HG03196 (cell line): ENCODE measurements around the gene PPFIA4.

Source experiments
- ATAC-seq: cut with Tn5 transposase; IDR thresholded peaks from one replicate; pipeline ENCODE4 v1.9.1; 2021; ENCODE audit not compliant: unreplicated experiment

PPFIA4 gene

GRCh38 chr1:203056012-203056411 lies 29.7 kb downstream of the PPFIA4 start:
- no peak for ATAC-seq

GRCh38 chr1:203056516-203056915 lies 30.2 kb downstream of the PPFIA4 start:
- no peak for ATAC-seq

GRCh38 chr1:203057911-203058675 lies 31.8 kb downstream of the PPFIA4 start:
- ATAC-seq: no peak

GRCh38 chr1:203058676-203058935 lies 32.3 kb downstream of the PPFIA4 start:
- no peak for ATAC-seq

- ATAC-seq: no peak
Measured at GRCh38 chr1:203059485-203059884, 33.2 kb downstream of the PPFIA4 start.

GRCh38 chr1:203060115-203060514 lies 33.8 kb downstream of the PPFIA4 start:
- no peak for ATAC-seq

- ATAC-seq: no peak
Measured at GRCh38 chr1:203063287-203063686, 37.0 kb downstream of the PPFIA4 start.

GRCh38 chr1:203065191-203065590 lies 38.9 kb downstream of the PPFIA4 start:
- ATAC-seq: no peak

- ATAC-seq: no peak
Measured at GRCh38 chr1:203065986-203066385, 39.7 kb downstream of the PPFIA4 start.

GRCh38 chr1:203066965-203067364 lies 40.7 kb downstream of the PPFIA4 start:
- ATAC-seq: no peak

- ATAC-seq: no peak
Measured at GRCh38 chr1:203069030-203069747, 42.9 kb downstream of the PPFIA4 start.

- ATAC-seq: no peak
Measured at GRCh38 chr1:203072002-203072602, 45.8 kb downstream of the PPFIA4 start.

GRCh38 chr1:203072911-203073310 lies 46.6 kb downstream of the PPFIA4 start:
- no peak for ATAC-seq

GRCh38 chr1:203073469-203073868 lies 47.2 kb downstream of the PPFIA4 start:
- ATAC-seq: no peak

- ATAC-seq: no peak
Measured at GRCh38 chr1:203074610-203075009, 48.3 kb downstream of the PPFIA4 start.

- ATAC-seq: no peak
Measured at GRCh38 chr1:203075236-203076030, 49.1 kb downstream of the PPFIA4 start.

- no peak for ATAC-seq
Measured at GRCh38 chr1:203076031-203076511, 49.8 kb downstream of the PPFIA4 start.

- no peak for ATAC-seq
Measured at GRCh38 chr1:203077367-203077766, 51.1 kb downstream of the PPFIA4 start.

- no peak for ATAC-seq
Measured at GRCh38 chr1:203077956-203078355, 51.7 kb downstream of the PPFIA4 start.

GRCh38 chr1:203078478-203078877 lies 52.2 kb downstream of the PPFIA4 start:
- ATAC-seq: no peak

- no peak for ATAC-seq
Measured at GRCh38 chr1:203080456-203080855, 54.2 kb downstream of the PPFIA4 start.
